HG03354 (cell line): Measurements from ENCODE around the gene POLR3GL.

ENCODE experiments used
- ATAC-seq: cut with Tn5 transposase; IDR thresholded peaks from one replicate; pipeline ENCODE4 v1.9.1; 2021; ENCODE audit warnings: mild to moderate bottlenecking; ENCODE audit not compliant: unreplicated experiment, poor library complexity, severe bottlenecking

POLR3GL gene

GRCh38 chr1:145965119-145965744, 742 bp downstream of the POLR3GL start:
- ATAC-seq = no peak

GRCh38 chr1:145967288-145967687, 2.8 kb downstream of the POLR3GL start:
- no peak for ATAC-seq

- ATAC-seq = no peak
Observed at GRCh38 chr1:145972580-145972979, 8.1 kb downstream of the POLR3GL start.

- ATAC-seq = no peak
Observed at GRCh38 chr1:145974721-145975120, 10.2 kb downstream of the POLR3GL start.

GRCh38 chr1:145975216-145975615, 10.7 kb downstream of the POLR3GL start:
- no peak for ATAC-seq

- no peak for ATAC-seq
Observed at GRCh38 chr1:145977016-145977415, 12.5 kb downstream of the POLR3GL start.

GRCh38 chr1:145977486-145978470, 13.3 kb downstream of the POLR3GL start:
- peak; percentile 32 for ATAC-seq

- no peak for ATAC-seq
Observed at GRCh38 chr1:145978471-145978853, 14.0 kb downstream of the POLR3GL start.

GRCh38 chr1:145978854-145979745, 14.6 kb downstream of the POLR3GL start:
- peak; percentile 92 for ATAC-seq

- ATAC-seq = no peak
Observed at GRCh38 chr1:145979746-145980456, 15.4 kb downstream of the POLR3GL start.

GRCh38 chr1:145980457-145980994, 16.0 kb downstream of the POLR3GL start:
- ATAC-seq = no peak

GRCh38 chr1:145982010-145982723, 17.7 kb downstream of the POLR3GL start:
- no peak for ATAC-seq

- ATAC-seq = no peak
Observed at GRCh38 chr1:145983206-145983675, 18.8 kb downstream of the POLR3GL start.

GRCh38 chr1:145983960-145984830, 19.7 kb downstream of the POLR3GL start:
- ATAC-seq = no peak

GRCh38 chr1:145985129-145985501, 20.6 kb downstream of the POLR3GL start:
- ATAC-seq = no peak

- no peak for ATAC-seq
Observed at GRCh38 chr1:145985502-145986439, 21.3 kb downstream of the POLR3GL start.

GRCh38 chr1:145986551-145986950, 22.1 kb downstream of the POLR3GL start:
- ATAC-seq = no peak
